K562 (cell line): ENCODE data around the gene ZNF24. TPM values are rescaled to one million over a fixed set of nuclear protein-coding genes. Genes with fewer than 3 reads are reported as not detected.

Experiments
- ASH1L ChIP-seq: fragments of 450-650 bp; IDR thresholded peaks from 2 replicates; pipeline ENCODE4 v1.6.1; 2018; ENCODE audit warnings: borderline replicate concordance, mild to moderate bottlenecking, low read depth; ENCODE audit not compliant: partially characterized antibody
- ATF2 ChIP-seq: sonication (generic); formaldehyde crosslinking; IDR thresholded peaks from 2 replicates; pipeline ENCODE4 v1.8.1; 2022; ENCODE audit warnings: missing genetic modification reagents
- CEBPB ChIP-seq: fragments of 450-650 bp; IDR thresholded peaks from 2 replicates; pipeline ENCODE4 v1.6.1; 2016; ENCODE audit warnings: missing genetic modification characterization, missing compliant biosample characterization
- CGGBP1 ChIP-seq: fragments of 250-450 bp; sonication (Bioruptor Pico); IDR thresholded peaks from 2 replicates; pipeline ENCODE4 v1.9.0; 2021; ENCODE audit warnings: mild to moderate bottlenecking
- CHD2 ChIP-seq: IDR thresholded peaks from 2 replicates; pipeline ENCODE4 v1.6.1; 2011; ENCODE audit warnings: low read depth, low read length
- CREM ChIP-seq: IDR thresholded peaks from 2 replicates; pipeline ENCODE4 v1.6.1; 2014; ENCODE audit warnings: antibody characterized with exemption, low read depth
- CTBP1 ChIP-seq: fragments of 450-650 bp; IDR thresholded peaks from 2 replicates; pipeline ENCODE4 v1.6.1; 2016; ENCODE audit warnings: borderline replicate concordance
- CTCF ChIP-seq, 3 experiments: IDR thresholded peaks in 2 of 3; conservative IDR thresholded peaks in 1 of 3; 2 replicates each; pipeline ENCODE4 v1.5.1; 2011 to 2012; ENCODE audit warnings: low read length in 3 of 3, mild to moderate bottlenecking in 3 of 3, control low read depth in 2 of 3, improper control_type of control experiment in 1 of 3, inconsistent platforms in 1 of 3, low read depth in 1 of 3, mixed read lengths in 1 of 3, moderate library complexity in 1 of 3; ENCODE audit not compliant: insufficient read depth in 2 of 3
- FOSL1 ChIP-seq: fragments of 200-800 bp; sonication (Bioruptor generic); conservative IDR thresholded peaks from 2 replicates; pipeline ENCODE4 v1.6.1; 2016; ENCODE audit warnings: missing genetic modification characterization, missing compliant biosample characterization
- HNRNPUL1 ChIP-seq: fragments of 200-400 bp; formaldehyde crosslinking; IDR thresholded peaks from 2 replicates; pipeline ENCODE4 v1.6.1; 2017; ENCODE audit warnings: low read length
- HSF4 ChIP-seq: fragments of 250-450 bp; sonication (Bioruptor Pico); IDR thresholded peaks from 2 replicates; pipeline ENCODE4 v2.1.2; 2022; ENCODE audit warnings: mild to moderate bottlenecking, moderate library complexity, borderline replicate concordance
- KDM4B ChIP-seq, 2 experiments: fragments of 450-650 bp in 1 of 2; sonication (generic) in 1 of 2; IDR thresholded peaks; 2 replicates each; pipeline ENCODE4 v1.6.1; 2016 to 2017; ENCODE audit warnings: borderline replicate concordance in 2 of 2, antibody characterized with exemption in 1 of 2, low read depth in 1 of 2, mild to moderate bottlenecking in 1 of 2
- MIER1 ChIP-seq: fragments of 450-650 bp; IDR thresholded peaks from 2 replicates; pipeline ENCODE4 v1.6.1; 2016; ENCODE audit warnings: antibody characterized with exemption, mild to moderate bottlenecking, low read depth
- NCOA6 ChIP-seq: fragments of 450-650 bp; IDR thresholded peaks from 2 replicates; pipeline ENCODE4 v1.6.1; 2017; ENCODE audit warnings: mild to moderate bottlenecking
- POLR2G ChIP-seq: fragments of 200-400 bp; formaldehyde crosslinking; IDR thresholded peaks from 2 replicates; pipeline ENCODE4 v1.6.1; 2017; ENCODE audit warnings: low read depth, mild to moderate bottlenecking, antibody characterized with exemption, low read length, moderate library complexity
- PTRF ChIP-seq: fragments of 450-650 bp; IDR thresholded peaks from 2 replicates; pipeline ENCODE4 v1.6.1; 2016; ENCODE audit warnings: mild to moderate bottlenecking, missing genetic modification characterization, missing compliant biosample characterization
- RBM22 ChIP-seq: fragments of 200-400 bp; formaldehyde crosslinking; IDR thresholded peaks from 2 replicates; pipeline ENCODE4 v1.6.1; 2018; ENCODE audit warnings: low read length, low read depth; ENCODE audit not compliant: poor library complexity, severe bottlenecking
- RNF2 ChIP-seq: sonication (generic); IDR thresholded peaks from 2 replicates; pipeline ENCODE4 v1.6.1; 2016
- SETDB1 ChIP-seq: IDR thresholded peaks from one replicate; pipeline ENCODE4 v1.6.1; 2012; ENCODE audit warnings: low read length, control low read depth, inconsistent platforms
- SNAPC5 ChIP-seq: fragments of 250-450 bp; sonication (Bioruptor Pico); IDR thresholded peaks from 2 replicates; pipeline ENCODE4 v1.8.0; 2021; ENCODE audit warnings: moderate library complexity, mild to moderate bottlenecking, inconsistent platforms
- U2AF1 ChIP-seq: fragments of 200-400 bp; formaldehyde crosslinking; optimal IDR thresholded peaks from 2 replicates; pipeline ENCODE3; 2017; ENCODE audit warnings: mild to moderate bottlenecking, low read depth, low read length, moderate library complexity
- USF1 ChIP-seq: sonication (generic); formaldehyde crosslinking; IDR thresholded peaks from 2 replicates; pipeline ENCODE4 v1.9.0; 2022; ENCODE audit warnings: mild to moderate bottlenecking, missing genetic modification reagents
- ZNF134 ChIP-seq: fragments of 250-450 bp; sonication (Bioruptor Pico); conservative IDR thresholded peaks from 2 replicates; pipeline ENCODE4 v1.4.0; 2020
- ZNF224 ChIP-seq: sonication (generic); formaldehyde crosslinking; IDR thresholded peaks from 2 replicates; pipeline ENCODE4 v1.8.0; 2022; ENCODE audit warnings: mild to moderate bottlenecking, missing genetic modification reagents
- ZNF583 ChIP-seq: fragments of 250-450 bp; sonication (Bioruptor Pico); IDR thresholded peaks from 2 replicates; pipeline ENCODE4 v1.4.0; 2020
- ZNF778 ChIP-seq: fragments of 450-650 bp; formaldehyde crosslinking; IDR thresholded peaks from 2 replicates; pipeline ENCODE4 v1.4.0; 2020; ENCODE audit warnings: mild to moderate bottlenecking, moderate library complexity
- polyA plus RNA-seq, 8 experiments: library from polyadenylated mRNA; depleted of rRNA in 4 of 8; stranded (reverse) in 5 of 8; unstranded in 3 of 8; fragments of >200 nt; fragmentation: Nextera tagmentation in 2 of 8; fragmentation: Illumina TruSeq in 1 of 8; extraction: Ambion mirVana in 2 of 8; extraction: Trizol in 1 of 8; gene quantifications; 2 replicates each; pipeline versions ENCODE4 v1.2.1 to v1.2.3, GENCODE V29; 2011 to 2014; ENCODE audit warnings: inconsistent platforms in 1 of 8, missing spikeins in 1 of 8
- total RNA-seq, 7 experiments: library from RNA; depleted of rRNA in 6 of 7; stranded (reverse); fragments of >200 nt in 6 of 7; fragmentation: Illumina TruSeq in 2 of 7; extraction: Trizol in 2 of 7; gene quantifications; 2 replicates each; pipeline versions ENCODE4 v1.2.1 to v1.2.3, GENCODE V29; 2011 to 2021; ENCODE audit warnings: low replicate concordance in 1 of 7

The ZNF24 gene
- total and polyA plus RNA-seq, 9 of the 15 experiments (the other 6 are each of a cell fraction or from before 2014, with no cell fraction given) = 35.7 to 72.8 (median 54.1) TPM

GRCh38 chr18:35343936-35344735, at the start of gene ZNF24 (continued):
- TF ChIP-seq ZNF224 (CRISPR knock-in tag) = no peak
- no peak for TF ChIP-seq ZNF134 (CRISPR knock-in tag)
- TF ChIP-seq PTRF (tag) = no peak
- TF ChIP-seq KDM4B (IDR thresholded peaks at IDR 0.05; ENCODE audit: borderline replicate concordance in 2 of 2, low read depth in 1 of 2) = peak in 1 of 2 experiments; percentile 68; a peak in 1 of 4 replicates
- TF ChIP-seq ZNF778 (CRISPR knock-in tag) = no peak
- TF ChIP-seq ASH1L = peak; percentile 7
- no peak for TF ChIP-seq U2AF1
- no peak for TF ChIP-seq SNAPC5
- no peak for TF ChIP-seq ATF2 (CRISPR knock-in tag)
- TF ChIP-seq RBM22 = peak; percentile 84
- TF ChIP-seq SETDB1 = no peak
- TF ChIP-seq CREM = peak; percentile 87
- peak; percentile 83 for TF ChIP-seq RNF2
- no peak for TF ChIP-seq NCOA6
- peak; percentile 90 for TF ChIP-seq CEBPB
- TF ChIP-seq USF1 (CRISPR knock-in tag) = no peak
- 0 out of 2 replicates have a peak, but pooled peaks have one; percentile 43 for TF ChIP-seq FOSL1 (tag)
- peak; percentile 98 for TF ChIP-seq POLR2G
- no peak for TF ChIP-seq HNRNPUL1
- TF ChIP-seq HSF4 = no peak
- TF ChIP-seq MIER1 = no peak
- TF ChIP-seq CTCF (IDR thresholded peaks at IDR 0.05 in 2 of 3, conservative IDR thresholded peaks at IDR 0.05 in 1 of 3; ENCODE audit: insufficient read depth in 2 of 3, low read depth in 1 of 3, low read length in 3 of 3) = no peak
- TF ChIP-seq ZNF583 = no peak
- TF ChIP-seq CGGBP1 (CRISPR knock-in tag) = no peak
- peak; percentile 23; the same call in 1 of the 2 replicates for TF ChIP-seq CTBP1
- peak; percentile 93 for TF ChIP-seq CHD2
